ENCODE results near the gene PELO.
"Not testable (repeated sequence)": the region's sequence is repeated elsewhere in the genome, so short reads cannot be mapped to it uniquely, and the experiment has no call there.

PELO gene

GRCh38 chr5:52787600-52788504, at the start of gene PELO, which contains the start of gene ITGA1:
PELO (plus strand) TSS chr5:52787916; CDS start chr5:52800395, 12,479 bp downstream.
ITGA1 (plus strand) TSS chr5:52787916; CDS start chr5:52788354, 438 bp downstream.
- DNase-seq (ENCODE audit: low read depth in 2 of 2): peak; percentile 29 to 33

GRCh38 chr5:52738095-52738506, 49.6 kb upstream of the PELO start:
- no peak for DNase-seq (ENCODE audit: low read depth in 2 of 2)

GRCh38 chr5:52740007-52740406, 47.7 kb upstream of the PELO start:
- DNase-seq (ENCODE audit: low read depth in 2 of 2): no peak

- no peak for DNase-seq (ENCODE audit: low read depth in 2 of 2)
Observed at GRCh38 chr5:52743012-52743411, 44.7 kb upstream of the PELO start.

GRCh38 chr5:52743529-52743928, 44.2 kb upstream of the PELO start:
- no peak for DNase-seq (ENCODE audit: low read depth in 2 of 2)

GRCh38 chr5:52743970-52744369, 43.7 kb upstream of the PELO start:
- DNase-seq (ENCODE audit: low read depth in 2 of 2): peak in 1 of 2 donors; percentile 18

- not testable (repeated sequence) for DNase-seq (ENCODE audit: low read depth in 2 of 2)
Observed at GRCh38 chr5:52744867-52745458, 42.8 kb upstream of the PELO start.

- DNase-seq (ENCODE audit: low read depth in 2 of 2): no peak
Observed at GRCh38 chr5:52746539-52746938, 41.2 kb upstream of the PELO start.

- no peak for DNase-seq (ENCODE audit: low read depth in 2 of 2)
Observed at GRCh38 chr5:52748590-52748989, 39.1 kb upstream of the PELO start.

GRCh38 chr5:52749666-52750065, 38.0 kb upstream of the PELO start:
- DNase-seq (ENCODE audit: low read depth in 2 of 2): no peak

- no peak for DNase-seq (ENCODE audit: low read depth in 2 of 2)
Observed at GRCh38 chr5:52751137-52751536, 36.6 kb upstream of the PELO start.

- DNase-seq (ENCODE audit: low read depth in 2 of 2): no peak
Observed at GRCh38 chr5:52754051-52754450, 33.7 kb upstream of the PELO start.

GRCh38 chr5:52757527-52757926, 30.2 kb upstream of the PELO start:
- no peak for DNase-seq (ENCODE audit: low read depth in 2 of 2)

GRCh38 chr5:52758014-52758413, 29.7 kb upstream of the PELO start:
- DNase-seq (ENCODE audit: low read depth in 2 of 2): no peak

- no peak for DNase-seq (ENCODE audit: low read depth in 2 of 2)
Observed at GRCh38 chr5:52759331-52759730, 28.4 kb upstream of the PELO start.

- peak; percentile 21 to 25 for DNase-seq (ENCODE audit: low read depth in 2 of 2)
Observed at GRCh38 chr5:52760695-52761366, 26.9 kb upstream of the PELO start.

GRCh38 chr5:52767217-52767743, 20.4 kb upstream of the PELO start:
- DNase-seq (ENCODE audit: low read depth in 2 of 2): no peak

GRCh38 chr5:52767766-52768480, 19.8 kb upstream of the PELO start:
- no peak for DNase-seq (ENCODE audit: low read depth in 2 of 2)

GRCh38 chr5:52769061-52769460, 18.7 kb upstream of the PELO start:
- DNase-seq (ENCODE audit: low read depth in 2 of 2): no peak

GRCh38 chr5:52770287-52770939, 17.3 kb upstream of the PELO start:
- no peak for DNase-seq (ENCODE audit: low read depth in 2 of 2)

Measured in activated CD4-positive, alpha-beta T cell treated with anti-CD3 and anti-CD28 coated beads for 24 hours (primary cell).